Lung (tissue), 12 donors: ENCODE measurements around the gene ADD3. TPM values are rescaled to one million over a fixed set of nuclear protein-coding genes. Genes with fewer than 3 reads are reported as not detected.

Source experiments
- ATAC-seq: fragments of 200-7000 bp; cut with Tn5 transposase; one replicate; pipeline ENCODE4 v1.9.1; 2020; ENCODE audit warnings: moderate number of reproducible peaks; ENCODE audit not compliant: insufficient read depth, low FRiP score
- DNase-seq, 3 donors: peaks; one replicate each; pipeline ENCODE4 v3.0.0-alpha.2; 2013 to 2017
- H3K27ac ChIP-seq, 2 donors: one replicate each; pipeline ENCODE4 v1.5.1; 2013; ENCODE audit warnings: mild to moderate bottlenecking in 2 of 2, moderate library complexity in 2 of 2, control low read depth in 1 of 2, inconsistent platforms in 1 of 2, low read depth in 1 of 2, low read length in 1 of 2
- H3K27me3 ChIP-seq, 3 donors: one replicate each; pipeline ENCODE4 v1.5.1; 2013; ENCODE audit warnings: low read length in 2 of 3; ENCODE audit not compliant: control insufficient read depth in 3 of 3, insufficient read depth in 3 of 3
- H3K36me3 ChIP-seq, 4 donors: one replicate each; pipeline ENCODE4 v1.5.1; 2013; ENCODE audit warnings: low read length in 4 of 4, mild to moderate bottlenecking in 1 of 4, moderate library complexity in 1 of 4; ENCODE audit not compliant: control insufficient read depth in 4 of 4, insufficient read depth in 4 of 4
- H3K4me1 ChIP-seq, 5 donors: one replicate each; pipeline ENCODE4 v1.5.1; 2013; ENCODE audit warnings: low read length in 5 of 5, mild to moderate bottlenecking in 2 of 5, moderate library complexity in 1 of 5; ENCODE audit not compliant: control insufficient read depth in 5 of 5, insufficient read depth in 5 of 5
- H3K4me3 ChIP-seq: one replicate; pipeline ENCODE4 v1.5.1; 2013; ENCODE audit warnings: mild to moderate bottlenecking, control low read depth, moderate library complexity
- H3K9ac ChIP-seq, 2 donors: one replicate each; pipeline ENCODE4 v1.5.1; 2013; ENCODE audit warnings: low read length in 2 of 2, control low read depth in 1 of 2; ENCODE audit not compliant: insufficient read depth in 1 of 2
- H3K9me3 ChIP-seq, 4 donors: one replicate each; pipeline ENCODE4 v1.5.1; 2013; ENCODE audit warnings: low read length in 3 of 4, mild to moderate bottlenecking in 1 of 4, moderate library complexity in 1 of 4; ENCODE audit not compliant: control insufficient read depth in 4 of 4, insufficient read depth in 3 of 4
- CTCF ChIP-seq: IDR thresholded peaks from 2 replicates; pipeline ENCODE4 v1.5.1; 2012; ENCODE audit warnings: mild to moderate bottlenecking; ENCODE audit errors: control extremely low read depth, extremely low read depth
- WGBS, 2 donors: extraction: QIAGEN DNeasy Blood & Tissue Kit; methylation state at CpG; one replicate each; pipeline ENCODE4 v1.1.7; 2013; 5-methylcytosine and 5-hydroxymethylcytosine counted together
- polyA plus RNA-seq, 2 donors: library from polyadenylated mRNA; stranded (reverse); fragments of 200-250 nt; gene quantifications; one replicate each; pipeline ENCODE4 v1.2.1, GENCODE V29; 2013
- total RNA-seq, 2 donors: library from RNA; depleted of rRNA in 1 of 2; stranded (reverse); fragments of >200 nt in 1 of 2; gene quantifications; one replicate each; pipeline ENCODE4 v1.2.1, GENCODE V29; 2014 to 2021
- donor health status: control.
- donor health status: control.
- donor health status: Bipolar disorder and iron deficiency.
- donor health status: healthy.
- donor health status: DM: yes; HTN: yes; CAD: no.

Gene ADD3
- total and polyA plus RNA-seq, 4 donors, result 22.0 to 289 (median 56.1) TPM

DNA sequence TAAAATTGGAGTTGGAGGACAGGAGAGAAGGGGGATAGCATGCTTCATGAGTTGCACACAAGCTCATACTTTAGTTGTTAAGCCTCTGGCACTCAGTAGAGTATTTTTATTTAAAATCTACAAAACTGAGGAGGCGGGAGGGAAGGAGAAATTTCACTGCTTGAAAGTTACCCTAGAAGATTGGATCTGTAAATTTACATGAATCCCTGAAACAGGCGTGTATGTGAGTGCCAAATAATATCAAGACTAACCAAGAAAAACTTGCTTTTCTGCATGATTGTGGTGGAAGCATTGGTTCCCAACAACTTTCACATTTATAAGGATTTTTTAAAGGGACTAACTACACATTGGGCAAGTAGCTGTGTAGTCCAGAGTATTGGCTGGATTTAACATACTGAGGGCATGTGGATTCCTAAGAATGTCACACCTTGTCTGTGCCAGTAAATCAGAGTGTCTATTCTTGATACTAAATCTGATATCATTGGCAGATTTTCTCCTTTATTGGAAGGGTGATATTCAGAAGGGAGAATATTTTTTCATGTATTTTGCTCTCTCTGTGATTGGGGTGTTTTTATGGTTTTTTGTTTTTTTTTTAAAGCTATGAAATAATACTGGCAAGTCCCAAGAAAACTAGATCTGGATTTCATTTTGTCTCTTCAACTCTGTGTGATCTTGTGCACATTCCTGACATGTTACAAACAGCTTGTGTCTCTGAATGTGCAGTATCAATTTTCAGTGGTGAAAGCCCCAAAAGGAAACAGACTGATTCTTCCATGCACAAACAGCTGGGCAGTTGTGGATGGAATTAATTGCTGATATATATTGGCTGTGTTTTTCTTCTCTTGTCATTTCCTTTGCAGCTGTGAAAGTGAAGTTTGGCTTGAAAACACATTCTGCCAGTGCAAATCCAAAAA lies 67.2 kb downstream of the ADD3 start:
- ATAC-seq, result no peak
- no peak for TF ChIP-seq CTCF
- 76 to 79% methylated on average over 2 of the region's 2 CpGs for WGBS, 2 donors
- Histone ChIP-seq H3K27me3 (no peaks in the 10 kb centered on the region), H3K9me3 (no peaks in the 10 kb centered on the region), H3K9ac (peak overlapping the region in 1 of 2 donors; percentile 46), H3K27ac (peak overlapping the region in 1 of 2 donors; percentile 77), H3K4me1 (peaks cover 1 to 51% (median 44%) of the 10 kb centered on the region in 5 donors), H3K36me3 (no peaks in the 10 kb centered on the region), H3K4me3 (no peak overlapping the region)
- peak; percentile 31 to 81 (median 78) for DNase-seq

- no peak for DNase-seq
- Histone ChIP-seq H3K9me3 (no peaks in the 10 kb centered on the region), H3K27me3 (no peaks in the 10 kb centered on the region), H3K36me3 (no peaks in the 10 kb centered on the region), H3K4me1 (peaks cover 1 to 58% (median 41%) of the 10 kb centered on the region in 5 donors), H3K4me3 (no peak overlapping the region), H3K27ac (peak overlapping the region in 1 of 2 donors; percentile 77), H3K9ac (no peak overlapping the region)
- no peak for ATAC-seq
- TF ChIP-seq CTCF, result no peak
Observed at GRCh38 chr10:110075686-110076085, 67.9 kb downstream of the ADD3 start.

- ATAC-seq (peak; percentile 85), DNase-seq (peak; percentile 33 to 90 (median 86))
- peaks cover 1 to 59% (median 44%) of the 10 kb centered on the region in 5 donors for H3K4me1 ChIP-seq
- H3K27ac ChIP-seq, result peak overlapping the region; percentile 64 to 96
- H3K9ac ChIP-seq, result peak overlapping the region in 1 of 2 donors; percentile 70
- H3K4me3 ChIP-seq, result no peak overlapping the region
- no peaks in the 10 kb centered on the region for H3K36me3 ChIP-seq
- H3K27me3 ChIP-seq, result no peaks in the 10 kb centered on the region
- no peak for TF ChIP-seq CTCF
- H3K9me3 ChIP-seq, result no peaks in the 10 kb centered on the region
Observed at GRCh38 chr10:110076559-110077318, 69.0 kb downstream of the ADD3 start.
